GM21360 (cell line): ENCODE results near the gene EDNRA.
"Not testable (repeated sequence)": the region's sequence is repeated elsewhere in the genome, so short reads cannot be mapped to it uniquely, and the experiment has no call there.

ENCODE experiments used
- ATAC-seq: cut with Tn5 transposase; IDR thresholded peaks from one replicate; pipeline ENCODE4 v1.9.1; 2021; ENCODE audit warnings: mild to moderate bottlenecking, moderate library complexity; ENCODE audit not compliant: unreplicated experiment

EDNRA gene

DNA sequence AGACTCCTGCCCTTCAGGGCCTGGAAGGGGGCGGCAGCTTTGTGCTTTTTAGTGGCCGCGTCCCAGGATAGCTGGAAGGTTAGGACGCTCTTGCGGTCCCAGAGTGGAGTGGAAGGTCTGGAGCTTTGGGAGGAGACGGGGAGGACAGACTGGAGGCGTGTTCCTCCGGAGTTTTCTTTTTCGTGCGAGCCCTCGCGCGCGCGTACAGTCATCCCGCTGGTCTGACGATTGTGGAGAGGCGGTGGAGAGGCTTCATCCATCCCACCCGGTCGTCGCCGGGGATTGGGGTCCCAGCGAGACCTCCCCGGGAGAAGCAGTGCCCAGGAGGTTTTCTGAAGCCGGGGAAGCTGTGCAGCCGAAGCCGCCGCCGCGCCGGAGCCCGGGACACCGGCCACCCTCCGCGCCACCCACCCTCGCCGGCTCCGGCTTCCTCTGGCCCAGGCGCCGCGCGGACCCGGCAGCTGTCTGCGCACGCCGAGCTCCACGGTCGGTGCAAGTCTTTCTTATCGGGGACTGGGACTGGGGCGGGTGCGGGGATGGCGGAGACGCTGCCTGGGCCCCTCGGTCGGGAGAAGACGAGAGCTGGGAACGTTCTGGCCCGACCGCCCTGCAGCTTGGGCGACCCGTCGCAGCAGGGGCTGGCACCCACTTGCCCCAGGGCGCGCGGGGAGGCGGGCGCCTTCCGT, at the start of gene EDNRA:
EDNRA (plus strand) TSS at position 207 of the 686 bp plus-strand sequence. CDS start 4,585 bp downstream, outside the sequence.
- ATAC-seq, result no peak

DNA sequence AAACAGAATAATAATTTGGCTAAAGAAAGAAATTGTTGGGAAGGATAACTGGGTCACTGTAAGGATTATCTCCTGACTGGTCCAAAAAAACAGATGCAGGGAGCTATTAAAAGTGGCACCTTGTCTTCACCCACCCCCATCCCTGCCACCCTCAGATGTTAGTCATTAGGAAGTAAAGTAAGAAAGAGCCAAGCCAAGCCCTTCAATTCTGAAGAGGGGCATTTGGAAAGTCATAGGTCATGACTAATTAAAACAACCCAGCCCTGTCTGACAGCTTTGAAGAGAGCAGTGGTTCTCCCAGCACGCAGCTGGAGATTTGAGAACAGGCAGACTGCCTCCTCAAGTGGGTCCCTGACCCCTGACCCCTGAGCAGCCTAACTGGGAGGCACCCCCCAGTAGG, 46.5 kb upstream of the EDNRA start:
- not testable (repeated sequence) for ATAC-seq

GRCh38 chr4:147440442-147440841, 40.5 kb upstream of the EDNRA start:
- no peak for ATAC-seq

DNA sequence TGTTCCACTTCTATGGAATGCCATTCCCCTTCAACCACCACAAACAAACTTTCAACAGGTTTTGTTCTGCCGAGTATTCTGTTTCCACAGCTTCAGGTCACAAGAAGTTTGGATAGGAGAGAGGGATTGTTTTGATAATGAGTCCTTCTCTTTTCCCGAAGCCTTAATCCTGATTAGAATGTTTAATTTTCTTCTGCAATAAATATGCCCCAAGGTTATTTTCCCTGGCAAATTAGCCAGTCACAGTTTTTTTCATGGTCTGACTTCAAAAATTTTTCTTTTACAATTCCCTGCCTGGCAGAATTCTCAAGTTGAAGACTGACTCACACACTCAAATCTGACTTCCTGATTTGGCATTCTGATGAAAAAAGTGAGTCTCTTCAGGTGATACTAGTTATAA, 33.1 kb upstream of the EDNRA start:
- ATAC-seq, result no peak

GRCh38 chr4:147453561-147454141, 27.2 kb upstream of the EDNRA start:
- ATAC-seq, result no peak

DNA sequence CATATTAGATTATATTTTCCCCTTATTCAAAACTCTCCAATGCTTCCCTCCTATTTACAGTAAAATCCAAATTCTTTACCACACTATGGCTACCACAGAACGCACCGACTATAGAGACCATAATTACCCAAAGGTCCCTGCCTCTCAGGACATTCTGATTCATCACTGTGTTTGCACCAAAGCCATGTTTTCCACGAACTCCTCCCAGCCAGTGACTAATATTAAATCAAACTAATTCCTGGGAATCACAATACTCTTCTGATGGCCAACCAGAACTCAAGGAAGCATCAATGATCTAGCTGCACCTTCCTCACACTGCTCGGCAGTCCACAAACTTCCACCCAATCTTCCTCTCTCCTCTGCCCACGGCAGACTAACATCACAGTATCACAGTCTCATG, 24.2 kb upstream of the EDNRA start:
- ATAC-seq, result no peak

GRCh38 chr4:147461161-147461560, 19.7 kb upstream of the EDNRA start:
- no peak for ATAC-seq

DNA sequence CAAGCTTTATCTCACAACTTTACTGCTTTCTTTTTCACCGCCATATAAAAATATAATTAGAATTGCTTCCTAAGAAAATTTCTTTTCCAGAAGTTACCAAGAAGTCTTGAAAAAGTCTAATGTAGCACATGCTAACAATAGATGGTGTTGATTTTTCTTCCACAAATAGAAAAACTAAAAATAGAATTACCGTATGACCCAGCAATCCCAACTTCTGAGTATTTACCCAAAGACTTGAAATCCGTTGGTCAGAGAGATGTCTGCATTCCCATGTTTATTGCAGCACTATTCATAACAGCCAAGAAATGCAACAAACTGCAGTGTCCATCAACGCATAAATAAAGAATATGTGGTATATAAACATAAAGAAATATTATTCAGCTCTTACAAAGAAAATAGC, 17.8 kb upstream of the EDNRA start:
- no peak for ATAC-seq

- no peak for ATAC-seq
These were observed 15.4 kb upstream of the EDNRA start for GRCh38 chr4:147465461-147465860.

DNA sequence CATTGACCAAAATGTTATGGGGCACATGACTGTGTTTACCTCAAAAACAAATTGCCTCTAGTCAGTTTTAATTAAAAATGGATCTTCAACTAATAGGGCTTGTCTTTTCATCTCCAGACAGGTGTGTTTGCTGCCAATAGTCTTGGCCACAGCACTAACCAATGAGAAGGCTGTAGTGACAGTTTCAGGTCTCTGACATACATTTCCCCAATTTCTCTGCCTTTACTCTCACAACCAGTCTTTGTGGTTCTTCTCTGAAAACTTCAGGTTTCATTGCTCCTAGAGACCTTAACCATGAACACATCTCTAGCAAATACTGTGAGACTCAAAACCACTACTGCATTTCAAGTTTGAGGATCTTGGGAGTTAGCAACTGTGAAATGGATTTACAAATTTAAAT, 3.5 kb upstream of the EDNRA start:
- ATAC-seq, result peak; percentile 75

GRCh38 chr4:147479376-147479775, 1.5 kb upstream of the EDNRA start:
- ATAC-seq, result no peak

DNA sequence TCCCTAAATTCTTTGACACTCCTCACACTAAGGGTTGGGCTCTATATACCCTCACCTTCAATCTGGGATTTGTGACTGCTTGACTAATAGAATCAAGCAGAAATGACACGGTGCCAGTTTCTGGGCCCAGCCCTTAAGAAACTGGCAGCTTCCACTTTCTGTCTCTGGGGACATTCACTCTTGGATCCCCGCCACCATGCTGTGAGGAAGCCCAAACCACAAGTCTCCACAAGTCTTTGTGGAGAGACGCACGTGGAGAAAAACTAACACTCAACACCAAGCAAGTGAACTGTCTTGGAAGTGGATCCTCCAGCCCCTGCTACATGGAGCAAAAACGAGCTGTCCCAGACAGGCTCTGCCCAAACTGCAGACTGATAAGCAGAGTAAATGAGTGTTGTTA, 1.1 kb upstream of the EDNRA start:
- no peak for ATAC-seq

GRCh38 chr4:147480502-147480890, 401 bp upstream of the EDNRA start:
- ATAC-seq, result no peak

GRCh38 chr4:147481577-147482109, 746 bp downstream of the EDNRA start:
- no peak for ATAC-seq

DNA sequence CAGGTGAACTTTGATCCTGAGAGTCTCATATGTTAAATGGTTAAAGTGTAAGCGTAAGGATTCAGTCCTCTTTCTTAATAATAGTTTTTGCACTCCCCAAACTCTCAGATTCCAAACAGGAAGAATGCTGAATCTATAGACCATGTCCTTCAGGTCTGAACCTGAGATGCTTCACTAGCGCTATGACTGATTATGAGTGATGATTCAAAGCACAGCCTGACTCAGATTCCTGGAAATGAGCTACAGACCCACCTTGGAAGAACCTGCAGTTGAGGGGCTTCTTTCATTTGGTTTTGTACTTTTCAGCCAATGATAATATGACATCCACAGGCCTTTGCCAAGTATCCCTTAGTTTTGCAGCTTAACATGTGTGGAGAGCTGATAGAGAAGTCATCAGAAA, 1.4 kb downstream of the EDNRA start:
- no peak for ATAC-seq

DNA sequence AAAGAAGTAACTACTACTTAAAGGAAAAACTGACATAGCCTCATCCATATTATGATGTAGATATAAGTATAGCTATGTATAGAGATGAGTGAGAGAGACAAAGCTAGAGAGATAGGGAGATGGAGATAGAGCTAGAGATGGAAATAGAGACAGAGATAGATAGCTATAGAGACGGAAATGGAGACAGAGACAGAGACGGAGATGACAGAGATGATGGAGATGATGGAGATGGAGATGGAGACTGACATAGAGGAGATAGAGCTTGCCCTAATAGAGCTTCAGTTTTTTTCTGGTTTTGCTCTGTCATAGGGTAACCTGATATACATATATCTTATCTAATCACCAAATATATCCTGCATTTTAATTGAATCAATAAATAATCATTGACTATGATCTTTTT, 4.3 kb downstream of the EDNRA start:
- ATAC-seq, result no peak

DNA sequence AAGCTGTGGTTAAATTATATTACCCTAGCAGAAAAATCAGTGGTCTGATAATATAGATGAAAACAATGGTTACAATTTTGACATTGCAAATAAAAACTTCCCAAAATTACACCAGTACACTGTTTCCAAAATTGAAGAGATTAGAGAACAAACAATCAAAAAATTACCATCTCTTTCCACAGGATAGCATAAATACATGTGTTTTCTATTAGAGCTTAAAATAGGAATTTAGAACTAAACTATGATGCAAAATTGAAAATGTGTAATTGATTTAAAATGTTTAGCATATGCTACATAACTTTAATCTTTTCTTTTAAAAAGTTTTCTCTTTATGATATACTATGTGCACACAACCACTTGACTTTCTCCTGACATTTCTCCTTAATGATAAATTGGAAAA, 6.7 kb downstream of the EDNRA start:
- no peak for ATAC-seq

DNA sequence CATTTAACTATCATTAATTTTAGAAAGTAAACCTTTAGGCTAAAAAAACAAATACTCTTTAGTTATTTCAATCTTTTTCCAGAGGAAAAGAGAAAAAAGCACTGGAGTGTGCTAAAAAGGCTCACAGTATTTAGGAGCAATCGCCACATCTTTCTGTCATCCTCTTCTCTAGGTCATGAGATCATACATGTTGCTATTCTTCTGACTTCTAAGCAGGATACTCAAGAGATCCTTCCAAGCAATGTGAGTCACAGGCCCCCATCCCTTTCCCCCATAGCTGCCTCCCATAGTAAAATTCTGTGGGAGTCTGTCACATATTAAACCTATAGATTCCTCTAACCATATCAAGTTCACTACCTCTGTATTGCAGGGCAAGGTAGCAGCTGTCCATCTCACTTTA, 7.7 kb downstream of the EDNRA start:
- no peak for ATAC-seq

GRCh38 chr4:147491086-147491485, 10.2 kb downstream of the EDNRA start:
- ATAC-seq, result no peak

GRCh38 chr4:147492306-147492705, 11.4 kb downstream of the EDNRA start:
- ATAC-seq, result no peak

DNA sequence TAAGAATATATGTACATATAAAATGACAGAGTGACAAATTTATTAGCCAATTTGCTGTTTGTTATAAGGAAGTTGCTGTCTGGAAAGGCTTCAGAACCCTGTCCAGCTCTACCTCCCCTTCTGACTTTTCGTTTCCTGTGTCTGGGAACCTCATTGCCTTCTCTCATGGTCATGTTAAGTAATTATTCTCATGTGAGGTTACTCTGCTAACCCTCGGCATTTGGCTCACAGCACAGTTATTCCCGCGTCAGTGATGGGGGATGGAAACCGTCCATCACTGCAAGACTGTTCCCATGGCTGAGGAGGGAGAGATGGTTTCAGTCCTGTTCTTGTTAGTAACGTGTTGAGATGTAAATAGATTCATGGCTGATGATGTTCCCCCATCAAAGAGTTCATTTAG, 11.9 kb downstream of the EDNRA start:
- ATAC-seq, result peak; percentile 52

DNA sequence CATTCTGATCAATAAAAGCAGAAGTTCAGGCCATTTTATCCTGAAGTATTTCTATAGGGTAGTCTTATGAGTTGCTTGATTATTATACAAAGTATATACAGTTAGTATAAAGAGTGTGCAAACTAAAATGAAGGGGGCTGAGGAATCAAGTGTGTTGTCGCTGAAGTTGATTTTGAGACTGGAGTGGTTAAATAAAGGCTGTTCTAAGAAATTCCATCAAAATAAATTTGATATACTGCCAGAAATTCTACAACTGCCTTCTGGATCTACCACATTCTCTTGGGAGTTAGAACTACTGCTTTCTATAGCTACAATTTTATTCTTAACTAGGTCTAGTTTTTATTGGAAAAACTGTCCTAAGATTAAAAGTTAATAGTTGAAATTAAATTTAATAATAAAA, 12.4 kb downstream of the EDNRA start:
- no peak for ATAC-seq

GRCh38 chr4:147494301-147494700, 13.4 kb downstream of the EDNRA start:
- ATAC-seq, result no peak
